ENCODE measurements around the gene TRPM7. TPM values are rescaled to one million over a fixed set of nuclear protein-coding genes. Genes with fewer than 3 reads are reported as not detected.
"Not testable (repeated sequence)": the region's sequence is repeated elsewhere in the genome, so short reads cannot be mapped to it uniquely, and the experiment has no call there.

TRPM7 gene
- total RNA-seq, 1 donor from 2014 or later: 34.5 TPM

DNA sequence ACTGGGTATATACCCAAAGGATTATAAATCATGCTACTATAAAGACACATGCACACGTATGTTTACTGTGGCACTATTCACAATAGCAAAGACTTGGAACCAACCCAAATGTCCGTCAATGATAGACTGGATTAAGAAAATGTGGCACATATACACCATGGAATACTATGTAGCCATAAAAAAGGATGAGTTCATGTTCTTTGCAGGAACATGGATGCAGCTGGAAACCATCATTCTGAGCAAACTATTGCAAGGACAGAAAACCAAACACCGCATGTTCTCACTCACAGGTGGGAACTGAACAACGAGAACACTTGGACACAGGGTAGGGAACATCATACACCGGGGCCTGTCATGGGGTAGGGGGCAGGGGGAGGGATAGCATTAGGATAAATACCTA lies 84.6 kb downstream of the TRPM7 start:
- DNase-seq (ENCODE audit: low spot score); intact Hi-C loops (cut with DNase I): not testable (repeated sequence)

DNA sequence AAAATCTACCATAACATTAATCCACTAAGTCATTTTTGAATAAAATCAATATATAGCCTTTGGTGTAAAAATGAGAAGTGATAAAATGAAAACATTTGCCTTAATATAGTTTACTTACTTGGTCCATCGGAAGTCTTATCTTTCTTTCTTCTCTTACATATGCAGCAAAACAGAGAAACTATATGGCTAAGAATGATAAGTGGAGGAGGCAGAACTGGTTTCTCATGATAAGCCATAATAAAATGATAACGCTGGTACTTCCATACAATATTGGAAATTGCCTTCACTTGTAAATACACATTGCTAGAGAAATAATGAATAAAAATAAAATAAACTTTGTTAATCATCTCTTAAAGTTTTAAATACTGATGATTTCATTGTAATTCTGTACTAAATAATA lies 92.3 kb downstream of the TRPM7 start:
- no peak for DNase-seq (ENCODE audit: low spot score)
- intact Hi-C loops (cut with DNase I): no loop called here

DNA sequence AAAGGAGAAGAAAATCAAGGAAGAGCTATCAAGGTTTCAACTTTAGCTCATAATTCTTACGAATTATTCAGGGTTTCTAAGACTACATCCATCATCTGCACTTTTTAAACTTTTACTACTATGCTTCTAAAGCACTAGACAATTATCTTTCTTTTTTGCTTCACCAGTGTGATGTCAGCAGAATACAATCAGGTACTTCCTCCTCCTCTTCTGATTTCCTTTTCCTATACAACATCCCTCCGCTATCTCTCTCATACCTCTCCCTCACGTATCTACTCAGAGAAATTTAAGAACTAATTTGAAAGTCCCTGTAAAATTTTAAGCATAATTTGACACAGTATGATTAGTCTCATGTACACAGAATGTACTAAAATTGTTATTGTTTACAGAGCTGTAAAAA lies 92.8 kb downstream of the TRPM7 start:
- intact Hi-C loops (cut with DNase I): no loop called here
- DNase-seq (ENCODE audit: low spot score): no peak

DNA sequence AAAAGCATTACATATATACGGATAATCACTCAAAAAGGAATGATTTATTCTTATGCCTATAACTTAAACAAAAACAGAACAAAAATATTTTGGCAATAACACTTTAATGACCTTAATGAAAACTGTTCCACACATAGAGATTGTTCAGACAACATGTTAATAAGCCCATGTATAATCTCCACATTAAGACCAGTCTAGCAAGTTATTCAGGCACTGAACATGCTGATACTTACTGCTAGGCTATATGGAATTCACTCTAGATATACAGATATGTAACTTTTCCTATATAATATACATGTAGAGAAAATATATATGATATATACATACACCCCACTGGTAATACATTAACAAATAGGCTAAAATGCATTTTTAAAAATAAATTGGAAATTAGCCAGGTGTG lies 96.3 kb downstream of the TRPM7 start:
- intact Hi-C loops (cut with DNase I): no loop called here
- no peak for DNase-seq (ENCODE audit: low spot score)

DNA sequence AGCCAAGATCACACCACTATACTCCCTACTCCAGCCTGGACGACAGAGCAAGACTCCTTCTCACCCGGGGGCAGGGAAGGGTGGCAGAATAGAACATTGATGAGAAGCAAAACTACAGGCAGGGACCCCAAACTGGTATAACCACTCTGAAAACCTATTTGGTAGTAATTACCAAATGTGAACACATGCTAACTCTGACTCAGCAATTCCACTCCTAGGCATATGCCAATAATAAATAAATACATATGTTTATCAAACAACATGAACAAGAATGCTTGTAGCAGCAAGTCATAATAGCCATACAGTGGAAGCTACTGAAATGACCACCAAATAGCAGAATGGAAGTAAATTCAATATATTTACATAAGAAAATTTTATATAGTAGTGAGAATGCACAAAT lies 109.1 kb downstream of the TRPM7 start:
- DNase-seq (ENCODE audit: low spot score): no peak
- intact Hi-C loops (cut with DNase I): no loop called here

DNA sequence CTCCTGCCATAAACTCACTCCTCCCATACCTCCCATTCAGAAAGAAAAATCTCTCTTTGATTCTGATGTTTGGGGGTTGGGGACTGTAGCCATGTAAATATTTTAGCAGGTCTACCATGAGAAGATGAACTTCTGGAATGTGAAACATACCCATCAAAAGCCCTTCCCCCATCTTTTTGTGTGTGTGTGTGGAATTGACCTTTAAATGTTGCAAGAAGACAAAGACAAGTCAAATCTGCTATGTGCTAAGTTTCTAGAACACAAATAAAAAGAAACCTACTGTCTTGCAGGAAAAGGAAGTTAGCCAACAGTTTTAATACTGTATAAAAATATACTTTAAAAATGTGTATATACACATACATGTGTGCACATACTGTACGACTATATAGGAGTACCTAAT lies 110.4 kb downstream of the TRPM7 start:
- DNase-seq (ENCODE audit: low spot score): no peak
- intact Hi-C loops (cut with DNase I): no loop called here

DNA sequence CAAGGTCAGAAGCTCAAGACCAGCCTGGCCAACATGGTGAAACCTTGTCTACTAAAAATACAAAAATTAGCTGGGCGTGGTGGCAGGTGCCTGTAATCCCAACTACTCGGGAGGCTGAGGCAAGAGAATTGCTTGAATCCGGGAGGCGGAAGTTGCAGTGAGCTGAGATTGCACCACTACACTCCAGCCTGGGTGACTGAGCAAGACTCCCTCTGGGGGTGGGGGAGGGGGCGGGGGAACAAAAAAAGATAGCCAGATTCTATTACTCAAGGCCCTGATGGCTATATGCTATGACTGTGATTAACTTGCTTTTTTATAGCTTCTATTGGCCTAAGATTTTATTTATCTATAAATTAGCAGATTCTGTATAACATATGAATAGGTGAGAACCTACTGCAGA lies 112.8 kb downstream of the TRPM7 start:
- intact Hi-C loops (cut with DNase I): not testable (repeated sequence)
- peak; percentile 83 for DNase-seq (ENCODE audit: low spot score)

DNA sequence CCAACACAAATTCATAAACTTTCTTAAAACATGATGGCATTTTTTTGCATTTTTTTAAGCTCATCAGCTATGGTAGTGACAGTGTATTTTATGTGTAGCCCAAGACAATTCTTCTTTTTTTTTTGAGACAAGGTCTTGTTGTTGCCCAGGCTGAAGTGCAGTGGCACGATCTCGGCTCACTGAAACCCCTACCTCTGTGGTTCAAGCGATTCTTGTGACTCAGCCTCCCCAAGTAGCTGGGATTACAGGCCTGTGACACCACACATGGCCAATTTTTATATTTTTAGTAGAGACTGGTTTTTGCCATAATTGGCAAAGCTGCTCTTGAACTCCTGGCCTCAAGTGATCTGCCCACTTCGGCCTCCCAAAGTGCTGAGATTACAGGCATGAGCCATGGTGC lies 122.8 kb downstream of the TRPM7 start:
- intact Hi-C loops (cut with DNase I): no loop called here
- DNase-seq (ENCODE audit: low spot score): no peak

DNA sequence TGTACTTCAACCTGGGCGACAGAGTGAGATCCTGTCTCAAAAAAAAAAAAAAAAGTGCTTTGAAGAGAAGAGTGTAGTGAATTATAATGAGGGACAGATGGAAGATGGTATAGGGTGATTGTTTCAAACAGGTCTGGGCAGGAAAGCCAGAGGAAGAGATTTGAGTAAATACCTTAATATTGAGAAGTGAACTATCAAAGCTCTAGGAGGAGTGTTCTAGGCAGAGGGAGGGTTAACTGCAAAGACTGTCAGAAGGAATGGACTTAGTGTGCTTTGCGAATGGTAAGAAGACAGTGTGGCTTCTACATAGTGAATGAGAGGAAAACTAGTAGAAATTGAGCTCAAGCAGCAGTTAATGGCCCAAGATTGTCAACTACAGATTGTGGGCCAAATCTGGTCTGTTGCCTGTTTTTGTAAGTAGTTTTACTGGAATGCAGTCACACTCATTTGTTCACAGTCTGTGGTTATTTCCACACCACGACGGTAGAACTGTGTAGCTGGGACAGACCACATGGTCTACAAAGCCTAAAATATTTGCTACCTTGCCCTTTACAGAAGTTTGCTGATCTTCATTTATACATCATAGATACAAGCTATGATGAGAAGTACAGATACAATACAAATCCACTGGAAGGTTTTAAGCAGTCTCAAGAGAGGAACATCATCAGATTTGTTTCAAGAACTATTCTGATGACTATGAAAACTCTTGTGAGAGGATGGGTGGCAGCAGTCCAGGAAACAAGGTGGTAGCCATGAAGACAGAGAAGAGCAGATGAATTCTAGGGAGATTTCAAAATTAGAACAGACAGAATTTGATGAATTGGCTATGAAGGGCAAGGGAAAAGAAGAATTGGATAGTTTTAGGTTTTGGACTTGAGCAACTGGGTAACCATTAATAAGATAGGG lies 123.6 kb downstream of the TRPM7 start:
- DNase-seq (ENCODE audit: low spot score): no peak
- intact Hi-C loops (cut with DNase I): no loop called here

DNA sequence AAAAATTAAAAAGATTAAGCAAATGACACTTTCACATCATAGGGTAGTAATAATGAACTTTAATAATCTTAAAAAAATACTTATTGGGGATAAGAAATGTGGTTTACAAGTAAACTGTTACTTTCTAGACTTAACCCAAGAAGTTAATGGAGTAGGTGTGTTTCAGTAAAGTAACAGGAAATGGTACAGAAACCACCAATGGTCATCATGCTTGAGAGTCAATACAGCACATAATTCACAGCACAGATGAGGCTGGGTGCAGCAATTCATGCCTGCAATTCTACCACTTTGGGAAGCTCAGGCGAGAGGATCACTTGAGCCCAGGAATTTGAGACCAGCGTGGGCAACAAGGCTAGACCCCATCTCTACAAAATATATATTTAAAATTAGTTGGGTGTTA lies 128.6 kb downstream of the TRPM7 start:
- intact Hi-C loops (cut with DNase I): no loop called here
- no peak for DNase-seq (ENCODE audit: low spot score)

DNA sequence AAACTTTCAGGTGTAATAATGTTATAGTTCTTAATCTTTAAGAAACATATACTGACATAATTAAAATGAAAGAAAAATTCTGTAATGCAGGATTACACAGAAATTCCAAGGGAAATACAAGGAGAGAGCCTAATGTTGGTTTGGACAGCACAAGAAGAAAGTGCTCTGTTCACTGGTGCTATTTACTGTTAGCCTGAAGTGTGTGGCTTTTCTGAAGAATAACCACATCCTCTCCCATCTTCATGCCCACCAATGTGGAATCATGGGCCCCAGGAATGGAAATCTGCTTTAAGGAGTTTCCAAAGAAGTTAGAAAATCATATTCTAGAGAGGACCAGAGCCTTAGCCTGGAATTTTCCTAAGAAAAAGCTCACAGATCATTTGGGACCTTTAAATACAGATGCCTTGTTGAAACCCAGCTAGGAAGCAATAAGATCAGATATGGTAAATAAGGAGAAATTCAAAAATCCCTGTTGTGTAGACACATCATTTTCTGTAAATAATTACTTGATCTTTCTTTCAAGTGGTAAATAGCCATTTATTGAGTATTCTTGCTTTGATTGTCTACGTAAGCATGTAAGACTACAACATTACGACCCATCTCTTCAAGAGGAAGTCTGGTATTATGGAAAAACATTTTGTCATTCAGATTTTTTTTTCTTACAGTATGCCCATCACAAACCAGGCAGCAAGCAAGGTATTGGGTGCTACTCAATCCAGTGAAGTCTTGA lies 129.8 kb downstream of the TRPM7 start:
- intact Hi-C loops (cut with DNase I): no loop called here
- DNase-seq (ENCODE audit: low spot score): no peak

DNA sequence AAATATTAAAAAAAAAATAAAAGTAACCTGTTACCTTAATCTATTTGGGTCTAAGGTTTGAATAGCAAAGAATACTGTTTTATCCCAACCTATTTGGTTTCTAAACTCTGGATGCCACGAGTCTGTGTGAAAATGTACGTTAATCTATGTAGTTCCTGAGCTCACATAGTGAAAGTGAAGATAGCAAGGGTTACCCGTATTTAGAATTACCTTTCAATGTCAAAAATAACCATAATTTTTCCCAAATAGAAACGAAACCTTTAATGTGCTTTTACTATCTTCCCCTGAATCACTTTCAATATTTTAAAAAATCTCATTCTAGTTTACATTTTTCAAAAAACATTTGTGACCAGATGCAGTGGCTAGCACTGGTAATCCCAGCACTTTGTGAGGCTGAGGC lies 134.4 kb downstream of the TRPM7 start:
- intact Hi-C loops (cut with DNase I): no loop called here
- no peak for DNase-seq (ENCODE audit: low spot score)

DNA sequence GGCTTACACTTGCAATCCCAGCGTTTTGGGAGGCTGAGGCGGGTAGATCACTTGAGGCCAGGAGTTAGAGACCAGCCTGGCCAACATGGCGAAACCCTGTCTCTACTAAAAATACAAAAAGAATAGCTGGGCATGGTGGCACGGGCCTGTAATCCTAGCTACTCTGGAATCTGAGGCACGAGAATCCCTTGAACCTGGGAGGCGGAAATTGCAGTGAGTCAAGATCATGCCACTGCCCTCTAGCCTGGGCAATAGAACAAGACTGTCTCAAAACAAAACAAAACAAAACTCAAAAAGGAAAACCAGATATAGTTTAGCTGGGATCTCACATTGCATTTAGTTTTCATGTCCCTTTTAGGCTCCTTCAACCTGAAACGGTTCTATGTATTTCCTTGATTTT lies 137.3 kb downstream of the TRPM7 start:
- intact Hi-C loops (cut with DNase I): no loop called here
- DNase-seq (ENCODE audit: low spot score): no peak

DNA sequence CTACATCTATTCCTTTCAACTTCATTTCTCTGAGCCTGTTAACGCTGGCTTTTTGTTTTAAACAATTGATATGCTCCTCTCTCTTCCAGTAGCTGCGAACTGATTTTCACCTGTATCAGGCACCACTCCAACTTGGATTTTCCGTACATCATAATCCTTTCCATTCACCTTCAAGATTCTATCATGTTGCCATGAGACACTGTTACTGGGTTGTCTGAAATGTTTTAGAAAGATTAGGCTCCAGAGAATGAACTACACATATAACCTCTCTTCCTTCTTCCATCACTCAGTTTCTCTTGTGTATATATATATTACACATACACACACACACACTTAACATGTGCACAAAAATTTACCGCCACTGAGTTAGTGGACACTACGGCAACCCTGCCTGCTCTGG lies 140.0 kb downstream of the TRPM7 start, which contains the start of gene USP50:
TSS of gene USP50 (minus strand) at position 101 of the 400 bp plus-strand sequence. CDS start 141 bp downstream, outside the sequence.
- intact Hi-C loops (cut with DNase I): no loop called here
- no peak for DNase-seq (ENCODE audit: low spot score)

DNA sequence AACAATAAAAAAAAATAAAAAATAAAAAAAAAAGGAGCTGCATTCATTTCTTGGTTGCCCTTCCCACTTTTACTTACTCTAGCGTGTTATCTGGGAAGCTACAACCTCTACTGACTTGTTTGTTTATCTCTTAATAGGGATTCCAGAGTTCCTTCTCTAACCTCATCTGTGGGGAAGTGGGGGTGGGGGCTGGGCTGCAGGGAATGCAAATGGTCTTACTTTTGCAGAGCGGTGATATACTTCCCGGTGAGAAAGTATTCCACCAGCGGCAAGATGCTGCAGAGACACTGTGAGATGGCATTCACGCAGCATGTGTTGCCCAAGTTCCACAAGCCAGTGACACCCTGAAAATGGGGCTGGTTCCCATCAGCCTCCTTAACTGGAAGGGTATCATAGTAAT lies 142.2 kb downstream of the TRPM7 start:
- intact Hi-C loops (cut with DNase I): no loop called here
- DNase-seq (ENCODE audit: low spot score): no peak

DNA sequence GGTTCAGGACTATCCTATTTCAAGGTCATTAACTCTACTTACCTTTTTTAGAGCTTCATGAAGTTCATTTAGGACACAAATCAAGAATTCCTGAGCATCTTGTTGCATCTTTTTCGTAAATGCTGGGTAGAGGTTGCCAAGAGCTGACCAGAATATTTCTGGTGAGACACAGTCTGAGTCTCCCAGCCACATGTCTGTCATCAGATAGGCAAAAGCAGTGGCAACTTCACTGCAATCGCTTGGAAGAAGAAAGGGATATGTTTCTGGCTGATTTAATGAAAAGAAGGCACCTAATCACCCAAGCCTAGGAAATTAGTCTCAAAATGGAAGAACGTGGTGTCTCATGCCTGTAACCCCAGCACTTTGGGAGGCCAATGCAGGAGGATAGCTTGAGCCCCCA lies 143.0 kb downstream of the TRPM7 start:
- DNase-seq (ENCODE audit: low spot score): no peak
- intact Hi-C loops (cut with DNase I): no loop called here

DNA sequence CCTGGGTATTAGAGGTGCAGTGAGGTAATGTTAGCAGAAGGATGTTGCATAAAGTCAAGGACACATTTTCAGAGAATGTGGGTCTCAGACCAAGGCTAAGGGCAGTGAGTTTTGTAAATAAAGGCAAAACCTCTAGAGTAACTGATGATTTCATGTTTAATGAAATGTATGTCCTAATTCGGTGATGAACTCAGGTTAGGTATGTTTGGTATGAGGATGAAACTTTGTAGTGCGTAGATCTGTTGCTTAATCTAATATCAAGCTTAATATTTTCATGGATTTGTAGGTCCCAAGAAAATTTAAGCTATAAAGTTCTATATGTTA lies 143.7 kb downstream of the TRPM7 start:
- intact Hi-C loops (cut with DNase I): no loop called here
- no peak for DNase-seq (ENCODE audit: low spot score)

DNA sequence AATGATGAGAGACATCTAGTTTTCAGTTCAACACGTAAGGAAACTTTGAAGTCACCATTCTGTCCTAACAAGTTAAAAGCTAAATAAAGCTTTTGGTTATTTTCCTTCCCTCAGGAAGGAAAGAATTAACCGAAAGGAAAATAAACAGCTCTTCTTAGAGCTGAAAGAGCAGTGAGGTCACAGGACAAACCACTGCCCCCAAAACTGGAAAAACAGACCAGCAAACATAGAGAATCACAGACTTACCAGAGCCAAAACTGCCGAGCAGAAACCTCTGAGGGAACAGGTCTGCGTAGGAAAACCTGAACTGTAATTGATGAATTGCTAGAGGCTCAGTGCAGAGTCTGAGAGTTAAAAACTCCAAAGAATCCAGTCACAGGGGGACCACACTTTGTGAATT lies 154.8 kb downstream of the TRPM7 start:
- no peak for DNase-seq (ENCODE audit: low spot score)
- intact Hi-C loops (cut with DNase I): no loop called here

DNA sequence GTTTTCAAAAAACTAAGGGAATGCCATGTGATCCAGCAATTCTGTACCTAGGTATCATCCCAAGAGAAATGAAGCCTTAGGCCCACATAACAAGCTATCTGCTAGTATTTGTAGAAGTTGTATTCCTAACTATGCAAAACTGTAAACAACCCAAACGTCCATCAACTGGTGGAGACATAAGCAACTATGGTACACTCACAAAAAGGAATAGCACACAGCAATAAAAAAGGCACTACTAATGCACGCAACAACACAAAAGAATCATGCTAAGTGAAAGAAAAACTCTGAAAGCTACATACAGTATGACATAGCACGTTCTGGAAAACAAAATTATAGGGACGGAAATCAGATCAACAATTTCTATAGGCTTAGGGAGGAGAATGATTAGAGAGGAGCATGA lies 155.4 kb downstream of the TRPM7 start:
- no peak for DNase-seq (ENCODE audit: low spot score)
- intact Hi-C loops (cut with DNase I): no loop called here

DNA sequence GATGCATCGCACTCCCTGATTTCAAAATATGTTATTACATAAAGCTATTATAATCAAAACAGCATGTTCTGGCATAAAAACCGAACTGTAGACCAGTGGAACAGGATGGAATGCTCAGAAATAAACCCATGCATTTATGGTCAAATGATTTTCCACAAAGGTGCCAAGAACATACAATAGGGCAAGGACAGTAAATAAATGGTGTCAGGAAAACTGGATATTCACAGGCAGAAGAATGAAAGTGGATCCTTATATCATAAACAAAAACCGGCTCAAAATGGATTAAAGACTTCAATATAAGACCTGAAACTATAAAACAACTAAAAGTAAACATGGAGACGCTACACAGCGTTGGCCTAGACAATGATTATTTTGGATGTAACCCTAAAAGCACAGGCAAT lies 162.7 kb downstream of the TRPM7 start:
- no peak for DNase-seq (ENCODE audit: low spot score)
- intact Hi-C loops (cut with DNase I): no loop called here

DNA sequence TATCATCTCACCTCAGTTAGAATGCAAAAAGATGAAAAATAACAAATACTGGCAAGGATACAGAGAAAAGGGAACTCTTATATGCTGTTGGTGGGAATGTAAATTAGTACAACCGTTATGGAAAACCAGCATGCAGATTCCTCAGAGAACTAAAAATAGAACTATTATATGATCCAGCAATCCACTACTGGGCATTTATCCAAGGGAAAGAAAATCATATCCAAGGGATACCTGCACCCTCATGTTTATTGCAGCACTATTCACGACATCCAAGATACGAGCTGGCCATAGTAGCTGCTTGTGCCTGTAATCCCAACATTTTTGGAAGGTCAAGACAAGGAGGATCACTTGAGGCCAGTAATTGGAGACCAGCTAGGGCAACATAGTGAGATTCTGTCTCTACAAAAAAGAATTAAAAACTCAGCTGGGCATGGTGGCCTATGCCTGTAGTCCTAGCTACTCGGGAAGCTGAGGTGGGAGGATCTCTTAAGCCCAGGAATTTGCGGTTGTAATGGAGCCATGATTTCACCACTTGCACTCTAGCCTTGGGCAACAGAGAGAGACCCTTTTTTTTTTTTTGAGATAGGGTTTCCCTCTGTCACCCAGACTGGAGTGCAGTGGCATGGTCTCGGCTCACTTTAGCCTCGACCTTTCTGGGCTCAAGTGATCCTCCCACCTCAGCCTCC lies 166.7 kb downstream of the TRPM7 start:
- intact Hi-C loops (cut with DNase I): no loop called here
- DNase-seq (ENCODE audit: low spot score): no peak
